NCI-H82 treated with DMSO at 0.1 percent for 48 hours (cell line): ENCODE results near the gene DLEC1.
A peak's percentile ranks its signal among the peaks of the same experiment; 100 is the strongest.

Experiments used
- DNase-seq: peaks from one replicate; lab custom pipeline; 2025; ENCODE audit not compliant: unreplicated experiment; lab: John Stamatoyannopoulos, UW

DLEC1 gene

GRCh38 chr3:38039101-38039898, at the start of gene DLEC1:
TSS of gene DLEC1 (plus strand) at chr3:38039208. CDS start at chr3:38039226, 18 bp downstream.
- DNase-seq: no peak

- no peak for DNase-seq
Observed at GRCh38 chr3:37989821-37990480, 49.1 kb upstream of the DLEC1 start.

GRCh38 chr3:37990527-37990926, 48.5 kb upstream of the DLEC1 start, which contains the start of gene VILL:
TSS of gene VILL (plus strand) at chr3:37990786. CDS start at chr3:37993673, 2,887 bp downstream.
- DNase-seq: no peak

GRCh38 chr3:37991109-37991508, 47.9 kb upstream of the DLEC1 start:
- DNase-seq: no peak

- no peak for DNase-seq
Observed at GRCh38 chr3:37991823-37992222, 47.2 kb upstream of the DLEC1 start.

GRCh38 chr3:37992271-37993066, 46.5 kb upstream of the DLEC1 start:
- DNase-seq: no peak

- DNase-seq: no peak
Observed at GRCh38 chr3:37993067-37993455, 45.9 kb upstream of the DLEC1 start.

- no peak for DNase-seq
Observed at GRCh38 chr3:37993460-37993819, 45.6 kb upstream of the DLEC1 start.

GRCh38 chr3:37993820-37994638, 45.0 kb upstream of the DLEC1 start:
- no peak for DNase-seq

- DNase-seq: no peak
Observed at GRCh38 chr3:37994639-37994972, 44.4 kb upstream of the DLEC1 start.

- DNase-seq: no peak
Observed at GRCh38 chr3:37995652-37996641, 43.1 kb upstream of the DLEC1 start.

GRCh38 chr3:37996785-37997301, 42.2 kb upstream of the DLEC1 start:
- DNase-seq: peak; percentile 46

- no peak for DNase-seq
Observed at GRCh38 chr3:37997342-37997741, 41.7 kb upstream of the DLEC1 start.

GRCh38 chr3:37997791-37998370, 41.1 kb upstream of the DLEC1 start:
- DNase-seq: no peak

- DNase-seq: no peak
Observed at GRCh38 chr3:37999836-38000235, 39.2 kb upstream of the DLEC1 start.

GRCh38 chr3:38000242-38000916, 38.6 kb upstream of the DLEC1 start:
- no peak for DNase-seq

GRCh38 chr3:38000965-38001455, 38.0 kb upstream of the DLEC1 start:
- DNase-seq: no peak

GRCh38 chr3:38001456-38002081, 37.4 kb upstream of the DLEC1 start:
- no peak for DNase-seq
